Body of pancreas (tissue), 4 donors: ENCODE results near the gene MFAP5. TPM values are rescaled to one million over a fixed set of nuclear protein-coding genes. Genes with fewer than 3 reads are reported as not detected.

Experiments used
- ATAC-seq: fragments of 150-250 bp; one replicate; pipeline ENCODE4 v1.9.1; 2016
- DNase-seq, 4 donors: peaks; one replicate each; pipeline ENCODE4 v3.0.0-alpha.2; 2019
- H3K27ac ChIP-seq, 4 donors: fragments of 200-600 bp; sonication (generic); 1 replicate in 3 of 4; 2 replicates in 1 of 4; pipeline versions ENCODE4 v1.5.1 to v1.6.1; 2016 to 2019; ENCODE audit warnings: mild to moderate bottlenecking in 1 of 4, mixed read lengths in 1 of 4, moderate library complexity in 1 of 4
- H3K27me3 ChIP-seq, 2 donors: fragments of 200-600 bp; sonication (generic); one replicate each; pipeline ENCODE4 v1.6.0; 2016; ENCODE audit warnings: mild to moderate bottlenecking in 1 of 2
- H3K36me3 ChIP-seq, 2 donors: fragments of 200-600 bp; sonication (generic); replicated peaks in 1 of 2; 2 replicates each; pipeline ENCODE4 v1.5.1; 2016; ENCODE audit warnings: low read depth in 2 of 2; ENCODE audit not compliant: insufficient read depth in 1 of 2
- H3K4me1 ChIP-seq: fragments of 200-600 bp; sonication (generic); one replicate; pipeline ENCODE4 v1.6.0; 2016
- H3K4me3 ChIP-seq, 2 donors: fragments of 200-600 bp; sonication (generic); 1 replicate in 1 of 2; 2 replicates in 1 of 2; pipeline ENCODE4 v1.5.1; 2016 to 2019
- H3K9me3 ChIP-seq, 3 donors: fragments of 200-600 bp; sonication (generic); 1 replicate in 2 of 3; 2 replicates in 1 of 3; pipeline ENCODE4 v1.5.1; 2016
- POLR2A ChIP-seq, 3 donors: fragments of 450-650 bp; IDR thresholded peaks; one replicate each; pipeline ENCODE4 v1.6.1; 2016; ENCODE audit warnings: antibody characterized with exemption in 3 of 3, mild to moderate bottlenecking in 2 of 3
- WGBS, 2 donors: methylation state at CpG; one replicate each; pipeline ENCODE4 v1.1.5; 2017; 5-methylcytosine and 5-hydroxymethylcytosine counted together
- intact Hi-C: fragments of 100-400 bp; cut with DNase I; formaldehyde crosslinking; loops from one replicate; pipeline ENCODE4 v1.15.1; 2023
- total RNA-seq, 2 donors: library from RNA; depleted of rRNA; stranded (reverse); fragments of >200 nt; gene quantifications; one replicate each; pipeline ENCODE4 v1.1.0, GENCODE V29; 2016
- TF ChIP-seq, protein P1 (sequence below), 7 experiments: fragments of 450-650 bp in 4 of 7; fragments of 200-600 bp in 3 of 7; sonication (generic) in 3 of 7; IDR thresholded peaks; one replicate each; pipeline ENCODE4 v1.5.1; 2016 to 2019; ENCODE audit warnings: antibody characterized with exemption in 7 of 7

MFAP5 gene
- total RNA-seq, 2 donors from 2014 or later = 17.9 to 33.0 TPM

DNA sequence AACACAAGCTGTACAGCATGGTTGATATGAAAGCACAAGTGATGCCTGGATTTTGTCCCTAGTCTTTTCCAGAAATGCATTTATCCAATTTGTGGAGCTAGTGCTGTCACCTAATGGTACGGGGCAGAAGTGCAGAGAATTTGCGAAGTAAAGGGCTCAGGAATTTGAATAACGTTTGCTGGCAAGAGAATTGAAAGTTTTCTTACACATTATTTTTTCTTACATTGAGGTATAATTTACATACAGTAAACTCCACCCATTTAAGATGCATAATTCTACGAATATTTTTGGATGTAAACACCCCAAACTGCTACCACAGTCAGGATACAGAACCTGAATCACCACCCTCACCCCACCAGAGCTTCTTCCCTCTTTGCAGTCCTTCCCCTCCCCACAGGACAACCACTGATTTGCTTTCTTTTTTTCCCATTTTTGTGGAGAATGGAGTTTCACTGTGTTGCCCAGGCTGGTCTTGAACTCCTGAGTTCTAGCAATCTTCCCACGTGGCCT, 53.5 kb downstream of the MFAP5 start:
- H3K4me3 ChIP-seq = no peak overlapping the region
- H3K27ac ChIP-seq = no peak overlapping the region
- DNase-seq = peak in 3 of 4 donors; percentile 6 to 20 (median 13)
- H3K4me1 ChIP-seq = no peaks in the 10 kb centered on the region
- H3K27me3 ChIP-seq = no peaks in the 10 kb centered on the region
- ATAC-seq = no peak
- no peaks in the 10 kb centered on the region for H3K9me3 ChIP-seq
- TF ChIP-seq, protein P1, sequence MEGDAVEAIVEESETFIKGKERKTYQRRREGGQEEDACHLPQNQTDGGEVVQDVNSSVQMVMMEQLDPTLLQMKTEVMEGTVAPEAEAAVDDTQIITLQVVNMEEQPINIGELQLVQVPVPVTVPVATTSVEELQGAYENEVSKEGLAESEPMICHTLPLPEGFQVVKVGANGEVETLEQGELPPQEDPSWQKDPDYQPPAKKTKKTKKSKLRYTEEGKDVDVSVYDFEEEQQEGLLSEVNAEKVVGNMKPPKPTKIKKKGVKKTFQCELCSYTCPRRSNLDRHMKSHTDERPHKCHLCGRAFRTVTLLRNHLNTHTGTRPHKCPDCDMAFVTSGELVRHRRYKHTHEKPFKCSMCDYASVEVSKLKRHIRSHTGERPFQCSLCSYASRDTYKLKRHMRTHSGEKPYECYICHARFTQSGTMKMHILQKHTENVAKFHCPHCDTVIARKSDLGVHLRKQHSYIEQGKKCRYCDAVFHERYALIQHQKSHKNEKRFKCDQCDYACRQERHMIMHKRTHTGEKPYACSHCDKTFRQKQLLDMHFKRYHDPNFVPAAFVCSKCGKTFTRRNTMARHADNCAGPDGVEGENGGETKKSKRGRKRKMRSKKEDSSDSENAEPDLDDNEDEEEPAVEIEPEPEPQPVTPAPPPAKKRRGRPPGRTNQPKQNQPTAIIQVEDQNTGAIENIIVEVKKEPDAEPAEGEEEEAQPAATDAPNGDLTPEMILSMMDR (IDR thresholded peaks at IDR 0.05) = peak; percentile 24 to 60 (median 55)
- TF ChIP-seq POLR2A (IDR thresholded peaks at IDR 0.05) = no peak
- WGBS, 2 donors = 12 to 13% methylated on average over 5 of the region's 5 CpGs
- no peaks in the 10 kb centered on the region for H3K36me3 ChIP-seq
- intact Hi-C loops = no loop called here

DNA sequence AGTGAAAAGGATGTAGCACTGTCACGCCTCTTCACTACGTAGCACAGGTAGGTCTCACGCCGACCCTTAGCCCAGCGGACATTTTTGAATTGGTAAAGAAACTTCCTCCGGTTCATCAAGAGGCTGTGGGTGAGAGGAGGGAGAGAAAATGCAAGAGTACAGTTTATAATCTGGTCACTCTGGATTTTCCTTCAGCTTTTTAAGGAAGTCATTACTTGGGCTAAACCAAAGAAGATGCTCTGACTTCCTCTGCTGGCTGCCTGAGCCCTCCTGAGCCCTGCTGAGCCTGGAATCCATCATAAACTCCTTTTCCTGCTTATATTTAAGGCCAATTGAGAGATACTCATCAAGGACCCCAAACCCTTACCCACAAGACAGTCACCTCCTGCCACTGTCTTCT, 55.7 kb downstream of the MFAP5 start:
- intact Hi-C loops = no loop called here
- WGBS, 2 donors = 68 to 81% methylated on average over 6 of the region's 6 CpGs
- Histone ChIP-seq H3K4me3 (no peak overlapping the region), H3K27ac (no peak overlapping the region), H3K27me3 (no peaks in the 10 kb centered on the region), H3K9me3 (no peaks in the 10 kb centered on the region), H3K4me1 (no peaks in the 10 kb centered on the region), H3K36me3 (no peaks in the 10 kb centered on the region)
- TF ChIP-seq POLR2A (IDR thresholded peaks at IDR 0.05) = no peak
- TF ChIP-seq, protein P1 (IDR thresholded peaks at IDR 0.05) = no peak
- ATAC-seq = no peak
- DNase-seq = no peak

DNA sequence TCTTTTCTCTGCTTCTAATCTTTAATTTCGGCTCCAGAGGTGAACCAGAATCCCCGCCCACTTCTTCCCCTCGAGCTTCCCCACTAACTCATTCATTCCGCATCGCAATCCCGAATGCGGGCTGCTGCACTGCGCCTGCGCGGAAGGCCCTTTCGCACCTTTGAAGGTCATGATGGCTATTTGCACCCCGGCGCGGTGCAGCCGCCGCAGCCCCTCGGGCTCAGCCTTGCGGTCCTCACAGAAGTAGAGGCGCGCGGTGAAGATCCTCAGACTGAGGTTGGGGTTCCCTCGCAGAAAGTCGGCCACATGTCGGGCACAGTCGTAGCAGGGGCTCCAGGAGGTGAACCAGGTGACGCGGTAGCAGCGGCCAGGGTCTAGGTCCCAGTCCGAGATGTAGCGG, 57.6 kb downstream of the MFAP5 start:
- H3K9me3 ChIP-seq = no peaks in the 10 kb centered on the region
- ATAC-seq = no peak
- H3K27ac ChIP-seq = no peak overlapping the region
- no peak for DNase-seq
- TF ChIP-seq, protein P1 (IDR thresholded peaks at IDR 0.05) = no peak
- no peak for TF ChIP-seq POLR2A (IDR thresholded peaks at IDR 0.05)
- 87 to 89% methylated on average over 30 of the region's 30 CpGs for WGBS, 2 donors
- no peaks in the 10 kb centered on the region for H3K4me1 ChIP-seq
- intact Hi-C loops = no loop called here
- no peaks in the 10 kb centered on the region for H3K27me3 ChIP-seq
- no peak overlapping the region for H3K4me3 ChIP-seq
- H3K36me3 ChIP-seq = no peaks in the 10 kb centered on the region

DNA sequence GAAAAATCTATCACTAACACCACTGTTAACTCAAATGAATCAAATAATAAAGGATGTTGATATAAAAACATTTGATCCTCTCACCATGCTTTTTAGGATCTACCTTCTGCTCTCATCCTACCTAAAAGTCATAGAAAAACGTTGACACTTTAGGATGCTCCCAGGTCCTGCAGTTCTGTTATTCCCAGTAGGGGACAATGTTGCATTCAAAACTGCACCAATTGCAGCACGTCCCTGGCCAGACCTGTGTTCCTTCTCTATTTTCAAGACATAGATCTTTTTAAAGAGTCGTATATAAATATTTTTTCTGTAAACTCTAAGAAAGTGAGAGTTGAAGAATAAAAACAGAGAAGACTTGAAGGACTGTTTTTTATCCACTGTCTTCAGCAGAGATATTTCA, 58.8 kb downstream of the MFAP5 start:
- no peak for ATAC-seq
- no peaks in the 10 kb centered on the region for H3K9me3 ChIP-seq
- no peak for DNase-seq
- no peaks in the 10 kb centered on the region for H3K27me3 ChIP-seq
- H3K4me3 ChIP-seq = no peak overlapping the region
- 15 to 17% methylated on average over 3 of the region's 3 CpGs for WGBS, 2 donors
- intact Hi-C loops = no loop called here
- H3K36me3 ChIP-seq = no peaks in the 10 kb centered on the region
- TF ChIP-seq, protein P1 (IDR thresholded peaks at IDR 0.05) = no peak
- no peak for TF ChIP-seq POLR2A (IDR thresholded peaks at IDR 0.05)
- no peaks in the 10 kb centered on the region for H3K4me1 ChIP-seq
- no peak overlapping the region for H3K27ac ChIP-seq

DNA sequence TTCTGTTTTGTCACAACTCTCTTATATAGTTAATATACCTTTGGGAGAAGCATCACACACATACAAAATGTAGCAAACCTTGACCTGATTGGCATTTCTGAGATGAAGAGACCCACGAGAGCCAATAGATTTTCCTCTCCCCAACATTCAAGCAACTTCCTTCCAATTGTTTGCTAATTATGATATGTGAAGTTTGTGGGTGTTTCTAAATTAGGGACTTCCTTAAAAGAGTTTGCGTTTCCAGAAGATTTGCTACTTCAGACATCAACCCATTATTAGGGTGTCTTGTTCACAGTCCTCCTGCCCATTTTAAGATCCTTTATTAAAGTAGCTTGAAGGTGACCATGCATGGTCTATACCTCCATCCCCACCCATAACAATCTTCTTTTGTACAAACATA, 59.3 kb downstream of the MFAP5 start:
- WGBS, 2 donors = 46 to 53% methylated on average over 2 of the region's 2 CpGs
- no peak overlapping the region for H3K4me3 ChIP-seq
- no peaks in the 10 kb centered on the region for H3K36me3 ChIP-seq
- DNase-seq = no peak
- no peaks in the 10 kb centered on the region for H3K9me3 ChIP-seq
- H3K27me3 ChIP-seq = no peaks in the 10 kb centered on the region
- H3K4me1 ChIP-seq = no peaks in the 10 kb centered on the region
- no peak for ATAC-seq
- intact Hi-C loops = no loop called here
- H3K27ac ChIP-seq = no peak overlapping the region
- TF ChIP-seq, protein P1 (IDR thresholded peaks at IDR 0.05) = no peak
- TF ChIP-seq POLR2A (IDR thresholded peaks at IDR 0.05) = no peak
